WTC11 (cell line): ENCODE data around the gene STT3B. TPM values are rescaled to one million over a fixed set of nuclear protein-coding genes. Genes with fewer than 3 reads are reported as not detected.

ENCODE experiments used
- ATAC-seq: fragments of 200-7000 bp; cut with Tn5 transposase; 2 replicates; pipeline ENCODE4 v1.10.0; 2021; ENCODE audit warnings: mild to moderate bottlenecking, moderate library complexity
- CTCF ChIA-PET: fragments of 300-600 bp; sonication (Branson Sonifier 250); formaldehyde crosslinking; loops from one replicate; lab custom pipeline; 2021; ENCODE audit warnings: antibody characterized with exemption; lab: Charles Lee
- POLR2A ChIA-PET: fragments of 350-600 bp; sonication (Branson Sonifier 250); formaldehyde crosslinking; loops from one replicate; lab custom pipeline; 2021; ENCODE audit warnings: antibody characterized with exemption; lab: Charles Lee
- DNase-seq: peaks from one replicate; pipeline ENCODE4 v3.0.0; 2021; ENCODE audit warnings: low spot score
- H3K27ac Mint-ChIP-seq: 2 replicates; pipeline ENCODE4 v1.8.0; 2021; ENCODE audit warnings: mixed read lengths
- H3K27me3 Mint-ChIP-seq: 2 replicates; pipeline ENCODE4 v1.8.0; 2021; ENCODE audit warnings: low read depth, mild to moderate bottlenecking, moderate library complexity, mixed read lengths
- H3K36me3 Mint-ChIP-seq: 2 replicates; pipeline ENCODE4 v1.8.0; 2021; ENCODE audit warnings: mixed read lengths
- H3K4me1 Mint-ChIP-seq: 2 replicates; pipeline ENCODE4 v1.8.0; 2022; ENCODE audit warnings: mixed read lengths
- H3K4me3 Mint-ChIP-seq: 2 replicates; pipeline ENCODE4 v1.8.0; 2021; ENCODE audit warnings: mild to moderate bottlenecking, moderate library complexity, mixed read lengths
- H3K9me3 Mint-ChIP-seq: 2 replicates; pipeline ENCODE4 v1.8.0; 2021; ENCODE audit warnings: mixed read lengths
- JAZF1 ChIP-seq: fragments of 250-450 bp; sonication (Bioruptor Pico); IDR thresholded peaks from 2 replicates; pipeline ENCODE4 v1.9.0; 2021; ENCODE audit warnings: moderate library complexity, mild to moderate bottlenecking, inconsistent platforms
- KAT7 ChIP-seq: sonication (generic); formaldehyde crosslinking; IDR thresholded peaks from 2 replicates; pipeline ENCODE4 v1.8.1; 2023; ENCODE audit warnings: missing genetic modification reagents, mild to moderate bottlenecking, borderline replicate concordance
- NR2C2 ChIP-seq: sonication (generic); formaldehyde crosslinking; IDR thresholded peaks from 2 replicates; pipeline ENCODE4 v1.8.0; 2022; ENCODE audit warnings: mild to moderate bottlenecking, missing genetic modification reagents
- RELA ChIP-seq: sonication (generic); formaldehyde crosslinking; IDR thresholded peaks from 2 replicates; pipeline ENCODE4 v1.8.1; 2022; ENCODE audit warnings: missing genetic modification reagents, mild to moderate bottlenecking, borderline replicate concordance
- TCF7 ChIP-seq: sonication (generic); formaldehyde crosslinking; IDR thresholded peaks from 2 replicates; pipeline ENCODE4 v1.8.0; 2022; ENCODE audit warnings: mild to moderate bottlenecking, low read depth, missing genetic modification reagents, moderate library complexity
- TEAD1 ChIP-seq: sonication (generic); formaldehyde crosslinking; IDR thresholded peaks from 2 replicates; pipeline ENCODE4 v1.8.0; 2022; ENCODE audit warnings: mild to moderate bottlenecking, missing genetic modification reagents
- ZNF263 ChIP-seq: sonication (generic); formaldehyde crosslinking; IDR thresholded peaks from 2 replicates; pipeline ENCODE4 v1.8.1; 2022; ENCODE audit warnings: low read depth, mild to moderate bottlenecking, moderate library complexity, missing genetic modification reagents
- ZNF423 ChIP-seq: fragments of 250-450 bp; sonication (Bioruptor Pico); IDR thresholded peaks from 2 replicates; pipeline ENCODE4 v2.1.2; 2022; ENCODE audit warnings: mild to moderate bottlenecking, moderate library complexity
- total RNA-seq: library from RNA; stranded (reverse); gene quantifications from 3 replicates; pipeline ENCODE4 v1.2.3, GENCODE V29; 2021
- TF ChIP-seq, protein P1 (sequence below): sonication (generic); formaldehyde crosslinking; conservative IDR thresholded peaks from 2 replicates; pipeline ENCODE4 v1.8.1; 2022; ENCODE audit warnings: mild to moderate bottlenecking, missing genetic modification reagents
- TF ChIP-seq, protein P2 (sequence below): fragments of 250-450 bp; sonication (Bioruptor Pico); IDR thresholded peaks from 2 replicates; pipeline ENCODE4 v2.1.2; 2022; ENCODE audit warnings: mild to moderate bottlenecking, moderate library complexity
- TF ChIP-seq, protein P3 (sequence below): sonication (generic); formaldehyde crosslinking; IDR thresholded peaks from 2 replicates; pipeline ENCODE4 v1.8.1; 2022; ENCODE audit warnings: low read depth, missing genetic modification reagents, borderline replicate concordance
- TF ChIP-seq, protein P4 (sequence below): sonication (generic); formaldehyde crosslinking; IDR thresholded peaks from 2 replicates; pipeline ENCODE4 v1.8.0; 2022; ENCODE audit warnings: mild to moderate bottlenecking, missing genetic modification reagents
- TF ChIP-seq, protein P5 (sequence below): sonication (generic); formaldehyde crosslinking; IDR thresholded peaks from 2 replicates; pipeline ENCODE4 v1.8.1; 2022; ENCODE audit warnings: missing genetic modification reagents, borderline replicate concordance
- TF ChIP-seq, protein P6 (sequence below): sonication (generic); formaldehyde crosslinking; IDR thresholded peaks from 2 replicates; pipeline ENCODE4 v1.8.1; 2023; ENCODE audit warnings: mild to moderate bottlenecking, moderate library complexity, missing genetic modification reagents
- TF ChIP-seq, protein P7 (sequence below): fragments of 200-600 bp; IDR thresholded peaks from 2 replicates; pipeline ENCODE4 v1.8.0; 2022; ENCODE audit warnings: antibody characterized with exemption
- TF ChIP-seq, protein P8 (sequence below): fragments of 250-450 bp; sonication (Bioruptor Pico); conservative IDR thresholded peaks from 2 replicates; pipeline ENCODE4 v1.9.0; 2021; ENCODE audit warnings: mild to moderate bottlenecking
- TF ChIP-seq, protein P9 (sequence below): sonication (generic); formaldehyde crosslinking; conservative IDR thresholded peaks from 2 replicates; pipeline ENCODE4 v1.8.1; 2023; ENCODE audit warnings: mild to moderate bottlenecking, low read depth, missing genetic modification reagents, moderate library complexity

STT3B gene
- total RNA-seq, 1 experiment from 2014 or later, result 103 TPM

DNA sequence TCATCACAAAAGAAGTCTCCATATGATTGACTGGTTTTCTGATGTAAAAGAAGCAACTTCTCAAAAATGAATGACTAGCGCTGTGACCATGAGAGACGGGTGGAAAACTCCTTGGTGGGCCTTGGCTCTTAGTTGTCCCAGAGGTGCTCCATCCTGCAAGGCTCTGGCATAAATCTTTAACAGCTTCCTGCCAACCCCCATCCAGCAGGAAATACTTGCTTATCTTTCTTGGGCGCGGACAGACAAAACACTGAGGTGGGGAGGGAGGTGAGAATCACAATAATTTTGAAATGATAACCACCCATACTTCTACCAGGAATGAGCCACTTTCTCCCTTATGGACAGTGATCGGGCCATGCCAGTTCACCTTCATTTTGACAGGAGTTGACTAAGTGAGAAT lies 128.6 kb downstream of the STT3B start (continued):
- no peak for TF ChIP-seq TEAD1 (CRISPR knock-in tag)
- TF ChIP-seq, protein P1, sequence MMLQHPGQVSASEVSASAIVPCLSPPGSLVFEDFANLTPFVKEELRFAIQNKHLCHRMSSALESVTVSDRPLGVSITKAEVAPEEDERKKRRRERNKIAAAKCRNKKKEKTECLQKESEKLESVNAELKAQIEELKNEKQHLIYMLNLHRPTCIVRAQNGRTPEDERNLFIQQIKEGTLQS (CRISPR knock-in tag), result no peak
- TF ChIP-seq, protein P2, sequence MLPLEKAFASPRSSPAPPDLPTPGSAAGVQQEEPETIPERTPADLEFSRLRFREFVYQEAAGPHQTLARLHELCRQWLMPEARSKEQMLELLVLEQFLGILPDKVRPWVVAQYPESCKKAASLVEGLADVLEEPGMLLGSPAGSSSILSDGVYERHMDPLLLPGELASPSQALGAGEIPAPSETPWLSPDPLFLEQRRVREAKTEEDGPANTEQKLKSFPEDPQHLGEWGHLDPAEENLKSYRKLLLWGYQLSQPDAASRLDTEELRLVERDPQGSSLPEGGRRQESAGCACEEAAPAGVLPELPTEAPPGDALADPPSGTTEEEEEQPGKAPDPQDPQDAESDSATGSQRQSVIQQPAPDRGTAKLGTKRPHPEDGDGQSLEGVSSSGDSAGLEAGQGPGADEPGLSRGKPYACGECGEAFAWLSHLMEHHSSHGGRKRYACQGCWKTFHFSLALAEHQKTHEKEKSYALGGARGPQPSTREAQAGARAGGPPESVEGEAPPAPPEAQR (CRISPR knock-in tag), result no peak
- TF ChIP-seq, protein P3, sequence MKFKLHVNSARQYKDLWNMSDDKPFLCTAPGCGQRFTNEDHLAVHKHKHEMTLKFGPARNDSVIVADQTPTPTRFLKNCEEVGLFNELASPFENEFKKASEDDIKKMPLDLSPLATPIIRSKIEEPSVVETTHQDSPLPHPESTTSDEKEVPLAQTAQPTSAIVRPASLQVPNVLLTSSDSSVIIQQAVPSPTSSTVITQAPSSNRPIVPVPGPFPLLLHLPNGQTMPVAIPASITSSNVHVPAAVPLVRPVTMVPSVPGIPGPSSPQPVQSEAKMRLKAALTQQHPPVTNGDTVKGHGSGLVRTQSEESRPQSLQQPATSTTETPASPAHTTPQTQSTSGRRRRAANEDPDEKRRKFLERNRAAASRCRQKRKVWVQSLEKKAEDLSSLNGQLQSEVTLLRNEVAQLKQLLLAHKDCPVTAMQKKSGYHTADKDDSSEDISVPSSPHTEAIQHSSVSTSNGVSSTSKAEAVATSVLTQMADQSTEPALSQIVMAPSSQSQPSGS (CRISPR knock-in tag), result no peak
- TF ChIP-seq ZNF423 (CRISPR knock-in tag), result no peak
- no peak for TF ChIP-seq KAT7 (CRISPR knock-in tag)
- no peak for TF ChIP-seq ZNF263 (CRISPR knock-in tag)
- TF ChIP-seq, protein P4, sequence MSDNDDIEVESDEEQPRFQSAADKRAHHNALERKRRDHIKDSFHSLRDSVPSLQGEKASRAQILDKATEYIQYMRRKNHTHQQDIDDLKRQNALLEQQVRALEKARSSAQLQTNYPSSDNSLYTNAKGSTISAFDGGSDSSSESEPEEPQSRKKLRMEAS (CRISPR knock-in tag), result no peak
- TF ChIP-seq, protein P5, sequence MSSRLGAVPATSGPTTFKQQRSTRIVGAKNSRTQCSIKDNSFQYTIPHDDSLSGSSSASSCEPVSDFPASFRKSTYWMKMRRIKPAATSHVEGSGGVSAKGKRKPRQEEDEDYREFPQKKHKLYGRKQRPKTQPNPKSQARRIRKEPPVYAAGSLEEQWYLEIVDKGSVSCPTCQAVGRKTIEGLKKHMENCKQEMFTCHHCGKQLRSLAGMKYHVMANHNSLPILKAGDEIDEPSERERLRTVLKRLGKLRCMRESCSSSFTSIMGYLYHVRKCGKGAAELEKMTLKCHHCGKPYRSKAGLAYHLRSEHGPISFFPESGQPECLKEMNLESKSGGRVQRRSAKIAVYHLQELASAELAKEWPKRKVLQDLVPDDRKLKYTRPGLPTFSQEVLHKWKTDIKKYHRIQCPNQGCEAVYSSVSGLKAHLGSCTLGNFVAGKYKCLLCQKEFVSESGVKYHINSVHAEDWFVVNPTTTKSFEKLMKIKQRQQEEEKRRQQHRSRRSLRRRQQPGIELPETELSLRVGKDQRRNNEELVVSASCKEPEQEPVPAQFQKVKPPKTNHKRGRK (CRISPR knock-in tag), result no peak
- no peak for TF ChIP-seq RELA (CRISPR knock-in tag)
- TF ChIP-seq, protein P6, sequence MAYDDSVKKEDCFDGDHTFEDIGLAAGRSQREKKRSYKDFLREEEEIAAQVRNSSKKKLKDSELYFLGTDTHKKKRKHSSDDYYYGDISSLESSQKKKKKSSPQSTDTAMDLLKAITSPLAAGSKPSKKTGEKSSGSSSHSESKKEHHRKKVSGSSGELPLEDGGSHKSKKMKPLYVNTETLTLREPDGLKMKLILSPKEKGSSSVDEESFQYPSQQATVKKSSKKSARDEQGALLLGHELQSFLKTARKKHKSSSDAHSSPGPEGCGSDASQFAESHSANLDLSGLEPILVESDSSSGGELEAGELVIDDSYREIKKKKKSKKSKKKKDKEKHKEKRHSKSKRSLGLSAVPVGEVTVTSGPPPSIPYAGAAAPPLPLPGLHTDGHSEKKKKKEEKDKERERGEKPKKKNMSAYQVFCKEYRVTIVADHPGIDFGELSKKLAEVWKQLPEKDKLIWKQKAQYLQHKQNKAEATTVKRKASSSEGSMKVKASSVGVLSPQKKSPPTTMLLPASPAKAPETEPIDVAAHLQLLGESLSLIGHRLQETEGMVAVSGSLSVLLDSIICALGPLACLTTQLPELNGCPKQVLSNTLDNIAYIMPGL, result no peak
- TF ChIP-seq, protein P7, sequence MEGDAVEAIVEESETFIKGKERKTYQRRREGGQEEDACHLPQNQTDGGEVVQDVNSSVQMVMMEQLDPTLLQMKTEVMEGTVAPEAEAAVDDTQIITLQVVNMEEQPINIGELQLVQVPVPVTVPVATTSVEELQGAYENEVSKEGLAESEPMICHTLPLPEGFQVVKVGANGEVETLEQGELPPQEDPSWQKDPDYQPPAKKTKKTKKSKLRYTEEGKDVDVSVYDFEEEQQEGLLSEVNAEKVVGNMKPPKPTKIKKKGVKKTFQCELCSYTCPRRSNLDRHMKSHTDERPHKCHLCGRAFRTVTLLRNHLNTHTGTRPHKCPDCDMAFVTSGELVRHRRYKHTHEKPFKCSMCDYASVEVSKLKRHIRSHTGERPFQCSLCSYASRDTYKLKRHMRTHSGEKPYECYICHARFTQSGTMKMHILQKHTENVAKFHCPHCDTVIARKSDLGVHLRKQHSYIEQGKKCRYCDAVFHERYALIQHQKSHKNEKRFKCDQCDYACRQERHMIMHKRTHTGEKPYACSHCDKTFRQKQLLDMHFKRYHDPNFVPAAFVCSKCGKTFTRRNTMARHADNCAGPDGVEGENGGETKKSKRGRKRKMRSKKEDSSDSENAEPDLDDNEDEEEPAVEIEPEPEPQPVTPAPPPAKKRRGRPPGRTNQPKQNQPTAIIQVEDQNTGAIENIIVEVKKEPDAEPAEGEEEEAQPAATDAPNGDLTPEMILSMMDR, result no peak
- TF ChIP-seq, protein P8, sequence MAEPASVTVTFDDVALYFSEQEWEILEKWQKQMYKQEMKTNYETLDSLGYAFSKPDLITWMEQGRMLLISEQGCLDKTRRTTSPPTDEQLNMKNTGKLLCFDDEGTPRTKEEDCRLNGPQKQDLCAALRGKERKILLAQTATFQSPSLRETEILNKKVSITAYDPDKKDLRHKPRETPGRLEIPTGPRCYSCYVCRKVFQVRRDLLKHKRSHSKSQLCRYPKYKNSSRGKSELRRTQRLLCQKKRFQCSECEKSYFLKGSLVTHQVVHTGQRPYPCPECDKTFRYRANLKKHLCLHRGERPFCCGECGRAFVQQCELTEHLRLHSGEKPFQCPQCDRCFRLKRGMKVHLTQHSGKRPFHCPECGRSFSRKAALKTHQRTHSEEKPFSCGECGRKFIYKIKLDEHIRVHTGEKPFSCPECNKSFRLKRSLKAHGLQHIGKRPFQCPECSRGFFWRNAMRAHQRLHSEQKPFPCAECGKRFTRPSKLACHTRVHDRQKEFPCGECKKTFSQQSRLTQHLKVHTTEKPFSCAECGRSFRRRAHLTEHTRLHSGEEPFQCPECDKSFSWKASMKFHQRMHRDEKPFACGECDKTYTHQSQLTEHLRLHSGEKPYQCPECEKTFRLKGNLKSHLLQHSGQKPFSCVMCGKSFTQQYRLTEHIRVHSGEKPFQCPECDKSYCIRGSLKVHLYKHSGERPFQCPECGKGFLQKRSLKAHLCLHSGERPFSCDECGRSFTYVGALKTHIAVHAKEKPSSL (CRISPR knock-in tag), result no peak
- no peak for TF ChIP-seq NR2C2 (CRISPR knock-in tag)

DNA sequence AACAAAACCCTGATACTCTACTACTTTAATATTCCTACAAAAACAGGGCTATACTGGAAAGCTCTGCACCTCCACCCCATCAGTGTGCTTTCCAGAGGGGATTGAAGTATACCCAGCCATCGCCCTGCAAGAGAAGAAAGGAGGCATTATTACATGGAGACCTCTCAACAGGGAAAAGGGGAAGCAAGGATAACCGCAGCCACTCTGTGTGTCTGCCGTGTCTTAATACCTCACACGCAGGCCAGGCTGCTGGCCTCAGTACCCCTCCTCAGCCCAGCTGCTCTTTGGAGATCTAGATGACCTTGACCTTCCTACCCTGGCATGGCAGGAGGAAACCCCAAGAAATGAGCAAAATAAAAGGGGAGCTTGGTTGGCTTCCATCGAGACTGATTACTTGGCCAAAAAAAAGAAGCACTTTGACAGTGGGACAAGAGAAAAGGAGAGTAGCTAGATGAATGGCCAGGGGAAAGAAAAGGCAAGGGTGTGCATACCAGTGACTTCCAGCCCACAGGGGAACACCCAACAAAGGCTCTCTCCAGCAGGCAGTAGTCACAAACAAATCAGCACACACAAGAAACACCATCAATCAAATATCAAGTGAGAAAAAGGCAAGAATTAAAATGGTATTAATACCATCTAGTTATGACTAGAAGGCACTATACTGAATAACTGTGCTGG lies 129.4 kb downstream of the STT3B start:
- Mint-ChIP-seq H3K4me3 (no peak overlapping the region), H3K9me3 (no peaks in the 10 kb centered on the region), H3K4me1 (peaks cover 7% of the 10 kb centered on the region), H3K27me3 (no peaks in the 10 kb centered on the region), H3K36me3 (peaks cover 39% of the 10 kb centered on the region), H3K27ac (no peak overlapping the region)
- ATAC-seq (no peak; the same call in 1 of the 2 replicates), DNase-seq (no peak)
- ChIA-PET CTCF (no interaction called here), POLR2A (no interaction called here)
- TF ChIP-seq JAZF1 (CRISPR knock-in tag), result no peak
- no peak for TF ChIP-seq TCF7
- TF ChIP-seq, protein P9, sequence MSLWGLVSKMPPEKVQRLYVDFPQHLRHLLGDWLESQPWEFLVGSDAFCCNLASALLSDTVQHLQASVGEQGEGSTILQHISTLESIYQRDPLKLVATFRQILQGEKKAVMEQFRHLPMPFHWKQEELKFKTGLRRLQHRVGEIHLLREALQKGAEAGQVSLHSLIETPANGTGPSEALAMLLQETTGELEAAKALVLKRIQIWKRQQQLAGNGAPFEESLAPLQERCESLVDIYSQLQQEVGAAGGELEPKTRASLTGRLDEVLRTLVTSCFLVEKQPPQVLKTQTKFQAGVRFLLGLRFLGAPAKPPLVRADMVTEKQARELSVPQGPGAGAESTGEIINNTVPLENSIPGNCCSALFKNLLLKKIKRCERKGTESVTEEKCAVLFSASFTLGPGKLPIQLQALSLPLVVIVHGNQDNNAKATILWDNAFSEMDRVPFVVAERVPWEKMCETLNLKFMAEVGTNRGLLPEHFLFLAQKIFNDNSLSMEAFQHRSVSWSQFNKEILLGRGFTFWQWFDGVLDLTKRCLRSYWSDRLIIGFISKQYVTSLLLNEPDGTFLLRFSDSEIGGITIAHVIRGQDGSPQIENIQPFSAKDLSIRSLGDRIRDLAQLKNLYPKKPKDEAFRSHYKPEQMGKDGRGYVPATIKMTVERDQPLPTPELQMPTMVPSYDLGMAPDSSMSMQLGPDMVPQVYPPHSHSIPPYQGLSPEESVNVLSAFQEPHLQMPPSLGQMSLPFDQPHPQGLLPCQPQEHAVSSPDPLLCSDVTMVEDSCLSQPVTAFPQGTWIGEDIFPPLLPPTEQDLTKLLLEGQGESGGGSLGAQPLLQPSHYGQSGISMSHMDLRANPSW (CRISPR knock-in tag), result no peak
